ENCODE data around the gene COL18A1.

COL18A1 gene

DNA sequence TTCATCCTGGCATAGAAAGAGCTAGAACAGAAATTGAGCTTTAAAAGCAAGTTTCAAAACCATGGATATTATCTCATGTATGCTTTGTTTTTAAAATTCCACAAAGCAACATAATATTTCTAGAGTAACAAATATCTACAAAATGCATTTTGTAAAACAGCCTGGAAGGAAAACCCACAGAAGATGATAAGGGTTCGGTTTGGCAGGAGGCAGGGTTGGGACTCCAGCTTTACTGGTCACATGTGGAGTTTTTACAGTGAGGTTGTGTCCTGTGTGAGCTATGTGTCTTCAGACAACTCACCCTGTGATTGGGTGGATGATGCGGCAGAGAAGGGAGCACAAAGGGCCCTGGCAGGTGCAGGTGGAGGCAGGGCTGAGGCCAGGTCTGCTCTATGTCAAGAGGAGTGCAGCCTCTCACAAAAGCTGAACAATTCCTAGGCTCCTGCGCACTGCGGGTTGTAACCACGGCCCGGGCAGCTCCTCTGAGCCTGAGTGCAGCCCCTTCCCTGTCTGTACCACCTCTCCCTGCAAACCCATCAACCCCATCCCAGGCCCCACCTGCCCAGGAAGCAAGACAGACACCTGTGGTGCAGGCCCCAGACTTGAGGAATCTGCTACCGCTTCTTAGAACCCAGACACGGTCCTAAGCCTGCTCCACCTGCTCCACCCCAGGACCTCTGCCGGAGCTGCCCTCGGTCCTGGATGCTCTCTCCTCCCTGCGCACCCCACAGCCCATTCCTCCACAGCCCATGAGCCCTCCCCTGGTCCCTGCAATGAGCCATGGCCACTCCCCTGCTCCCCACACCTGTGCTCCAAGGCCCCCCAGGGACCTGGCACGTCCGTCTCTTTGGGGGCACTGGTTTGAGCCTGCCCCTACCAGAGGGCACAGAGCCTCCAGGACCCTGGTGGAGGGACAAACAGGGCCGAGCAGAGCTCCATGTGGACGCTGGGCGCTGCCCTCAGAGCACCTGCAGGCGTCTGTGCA is 2.8 kb upstream of the COL18A1 start:
- no peak for DNase-seq (ENCODE audit: low read depth)

GRCh38 chr21:45403133-45403824 is 1.7 kb upstream of the COL18A1 start:
- no peak for DNase-seq (ENCODE audit: low read depth)

GRCh38 chr21:45403825-45404729 is 888 bp upstream of the COL18A1 start:
- no peak for DNase-seq (ENCODE audit: low read depth)

- no peak for DNase-seq (ENCODE audit: low read depth)
These were observed 380 bp downstream of the COL18A1 start for GRCh38 chr21:45405271-45405818.

- DNase-seq (ENCODE audit: low read depth) = no peak
These were observed 1.1 kb downstream of the COL18A1 start for GRCh38 chr21:45405819-45406762.

DNA sequence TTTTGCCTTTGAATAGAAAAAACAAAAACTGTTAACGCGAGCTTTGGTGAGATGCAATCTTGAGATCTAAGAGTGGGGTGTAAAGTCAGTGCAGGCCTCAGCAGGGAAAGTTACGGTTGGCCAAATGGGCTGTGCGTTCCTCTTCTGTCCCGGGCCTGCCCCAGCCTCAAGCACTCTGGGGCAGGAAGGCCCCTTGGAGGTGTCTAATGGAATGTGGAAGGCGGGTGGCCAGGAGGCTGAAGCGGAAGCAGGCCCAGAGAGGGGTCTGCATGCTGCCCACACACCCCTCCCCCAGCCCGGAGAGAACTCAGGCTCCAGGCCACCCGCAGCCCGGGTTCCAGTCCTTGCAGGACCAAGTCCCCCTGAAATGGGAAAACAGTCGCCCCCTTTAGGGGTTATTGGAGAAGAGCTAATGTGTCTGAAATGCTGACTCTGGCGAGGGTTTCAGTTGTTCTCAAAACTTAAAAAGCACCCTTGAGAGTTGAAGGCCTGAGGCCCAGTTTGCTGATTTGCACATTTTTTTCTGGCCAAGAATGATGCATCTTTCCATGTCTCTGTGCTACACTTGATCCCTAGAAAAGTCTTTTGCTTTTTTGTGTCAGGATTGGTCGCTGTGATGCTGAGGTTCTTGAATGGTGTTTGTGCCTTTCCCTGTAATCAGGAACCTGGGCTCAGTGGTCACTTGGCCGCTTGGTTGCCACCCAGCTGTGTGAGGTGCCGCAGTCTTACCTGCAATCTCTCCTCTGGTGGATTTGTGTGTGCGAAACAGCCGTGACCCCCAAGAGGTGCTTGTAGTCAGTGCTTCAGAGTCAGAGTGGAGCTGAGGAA is 2.0 kb downstream of the COL18A1 start:
- DNase-seq (ENCODE audit: low read depth) = no peak

DNA sequence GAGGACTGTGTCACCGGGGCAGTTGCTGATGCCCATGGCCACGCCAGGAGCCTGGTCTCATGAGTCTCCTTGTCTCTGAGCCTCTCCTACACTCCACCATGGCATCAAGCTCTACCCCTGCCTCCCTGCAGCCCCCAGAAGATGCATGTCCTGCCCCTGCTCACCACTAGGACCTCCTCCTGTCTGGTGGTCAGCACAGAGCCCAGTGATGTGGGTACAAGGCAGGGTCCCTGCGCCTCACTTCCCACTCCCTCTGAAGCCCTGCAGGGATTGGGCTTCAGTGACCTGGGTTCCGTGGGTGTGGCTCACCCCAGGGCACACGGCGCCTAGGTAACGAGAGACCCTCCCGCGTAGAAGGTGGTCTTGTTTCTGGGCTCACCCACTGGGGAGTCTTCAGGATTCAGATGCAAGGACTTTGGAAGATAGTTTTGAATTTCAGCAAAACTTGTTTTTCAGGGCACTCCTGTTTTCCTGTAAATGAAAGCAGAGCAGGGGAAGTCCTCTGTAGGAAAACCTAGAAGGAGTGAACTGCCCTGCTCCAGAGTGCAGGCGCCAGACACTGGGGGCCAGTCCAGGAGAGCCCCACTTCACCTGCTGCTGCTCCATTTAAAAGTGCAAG is 2.8 kb downstream of the COL18A1 start:
- DNase-seq (ENCODE audit: low read depth) = no peak

- no peak for DNase-seq (ENCODE audit: low read depth)
These were observed 3.4 kb downstream of the COL18A1 start for GRCh38 chr21:45408271-45408791.

DNA sequence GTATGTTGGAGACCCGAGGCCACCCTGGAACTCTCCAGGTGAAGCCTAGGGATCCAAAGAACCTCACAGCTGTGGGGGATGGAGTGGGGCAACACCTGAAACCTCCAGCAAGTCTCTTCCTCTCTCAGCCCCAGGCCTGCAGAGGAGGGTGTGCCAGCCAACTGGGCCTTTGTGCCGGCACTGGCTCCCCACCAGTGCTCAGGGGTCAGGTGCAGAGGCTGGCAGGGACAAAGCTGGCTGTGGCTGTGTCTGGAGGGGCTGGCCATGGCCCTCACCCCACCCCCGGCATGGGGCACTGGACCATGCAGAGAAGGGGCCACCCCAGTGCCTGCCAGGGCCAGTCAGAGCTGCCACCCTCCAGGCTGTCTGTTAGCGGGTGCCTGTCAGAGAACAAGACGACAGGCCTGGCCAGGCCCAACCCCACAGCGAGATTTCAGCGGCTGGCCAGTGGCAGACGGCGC is 3.9 kb downstream of the COL18A1 start:
- no peak for DNase-seq (ENCODE audit: low read depth)

DNA sequence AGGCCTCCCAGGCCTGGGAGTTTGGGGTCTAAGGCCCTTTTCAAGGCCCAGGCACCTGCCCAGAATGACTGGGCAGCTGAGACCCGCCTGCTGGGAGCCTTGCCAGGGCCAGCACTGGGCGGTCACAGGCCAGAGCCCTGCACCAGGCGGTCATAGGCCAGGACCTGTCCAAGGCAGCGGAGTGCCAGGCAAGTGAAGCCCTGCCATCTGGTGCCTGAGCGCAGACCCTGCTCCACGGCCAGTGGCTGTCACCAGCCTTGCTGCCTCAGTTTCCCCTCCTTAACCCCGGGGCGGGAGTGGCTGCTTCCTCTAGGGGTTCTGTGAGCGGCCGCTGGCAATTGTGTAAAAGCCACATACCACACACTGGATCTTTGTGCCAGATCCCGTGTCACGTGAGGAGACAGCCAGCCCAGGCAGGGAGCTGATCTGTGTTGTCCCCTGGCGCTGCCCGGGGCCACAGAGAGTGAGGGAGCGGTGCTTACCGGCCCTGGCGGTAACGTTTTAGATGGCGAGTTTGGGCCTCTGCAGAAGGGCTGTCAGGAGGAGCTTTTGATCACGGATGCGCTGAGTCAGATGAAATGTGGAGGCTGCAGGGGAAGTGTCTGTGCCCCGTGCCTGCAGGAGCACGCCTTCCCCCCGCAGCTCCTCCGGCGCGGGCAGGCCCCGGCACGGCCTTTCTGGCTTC is 4.6 kb downstream of the COL18A1 start:
- no peak for DNase-seq (ENCODE audit: low read depth)

GRCh38 chr21:45410151-45410864 is 5.3 kb downstream of the COL18A1 start:
- no peak for DNase-seq (ENCODE audit: low read depth)

DNA sequence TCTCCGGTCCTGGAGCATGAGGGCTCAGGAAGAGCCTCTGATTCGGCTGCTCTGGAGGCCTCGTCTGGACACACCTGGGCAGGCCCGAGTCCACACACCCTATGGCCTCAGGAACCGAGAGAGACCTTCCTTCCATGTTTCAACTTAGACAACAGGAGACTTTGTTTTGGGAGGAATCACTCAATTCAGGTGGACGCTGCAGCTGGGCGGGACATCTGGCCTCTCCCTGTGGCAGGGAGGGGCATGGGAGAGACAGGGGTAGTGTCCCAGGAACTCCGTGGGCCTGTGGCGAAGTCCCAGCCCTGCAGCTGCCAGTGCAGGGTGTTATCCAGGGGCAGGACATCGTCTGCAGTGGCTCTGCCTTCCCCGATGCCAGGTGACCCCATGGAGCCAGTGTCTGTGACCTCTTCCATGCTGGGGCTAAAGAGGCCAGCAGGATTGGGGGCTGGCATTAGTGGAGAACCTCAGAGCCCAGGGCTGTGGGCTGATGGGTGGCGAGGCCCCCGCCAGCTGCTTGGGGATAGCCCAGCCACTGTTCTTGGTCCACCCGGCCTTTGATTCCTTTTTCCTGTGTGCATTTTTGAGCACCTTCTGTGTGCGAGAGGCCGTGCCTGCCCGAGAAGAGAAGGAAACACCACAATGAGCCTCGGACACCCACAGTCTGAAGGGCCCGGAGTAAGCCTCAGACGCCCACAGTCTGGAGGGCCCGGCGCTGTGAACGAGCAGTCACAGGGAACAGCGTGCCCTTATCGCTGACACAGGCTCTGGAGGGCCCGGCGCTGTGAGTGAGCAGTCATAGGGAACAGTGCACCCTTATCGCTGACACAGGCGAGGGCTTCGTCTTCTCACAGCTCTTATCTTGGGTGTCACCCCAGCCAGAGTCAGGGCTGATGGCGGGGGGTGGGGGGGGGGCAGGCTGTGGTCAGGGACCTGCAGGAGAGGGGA is 6.2 kb downstream of the COL18A1 start:
- DNase-seq (ENCODE audit: low read depth) = no peak

DNA sequence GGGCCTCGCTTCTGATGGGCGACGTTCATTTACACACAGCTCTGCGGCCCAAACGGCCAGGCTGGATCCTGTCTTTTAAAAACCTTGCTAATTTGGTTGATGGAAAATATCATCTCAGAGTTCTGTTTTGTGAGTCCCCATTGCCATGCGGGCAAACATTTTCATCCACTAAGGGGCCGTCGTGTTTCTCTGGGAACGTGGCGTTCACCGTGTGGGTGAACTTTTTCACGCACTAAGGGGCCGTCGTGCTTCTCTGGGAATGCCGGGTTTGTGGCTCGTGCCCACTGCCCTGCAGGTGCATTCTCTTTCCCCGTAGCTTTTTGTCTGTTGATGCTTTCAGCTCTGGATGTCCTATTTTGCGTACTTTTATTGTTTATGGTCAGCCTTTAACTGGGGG is 6.8 kb downstream of the COL18A1 start:
- DNase-seq (ENCODE audit: low read depth) = no peak

- no peak for DNase-seq (ENCODE audit: low read depth)
These were observed 7.5 kb downstream of the COL18A1 start for GRCh38 chr21:45412491-45412890.

DNA sequence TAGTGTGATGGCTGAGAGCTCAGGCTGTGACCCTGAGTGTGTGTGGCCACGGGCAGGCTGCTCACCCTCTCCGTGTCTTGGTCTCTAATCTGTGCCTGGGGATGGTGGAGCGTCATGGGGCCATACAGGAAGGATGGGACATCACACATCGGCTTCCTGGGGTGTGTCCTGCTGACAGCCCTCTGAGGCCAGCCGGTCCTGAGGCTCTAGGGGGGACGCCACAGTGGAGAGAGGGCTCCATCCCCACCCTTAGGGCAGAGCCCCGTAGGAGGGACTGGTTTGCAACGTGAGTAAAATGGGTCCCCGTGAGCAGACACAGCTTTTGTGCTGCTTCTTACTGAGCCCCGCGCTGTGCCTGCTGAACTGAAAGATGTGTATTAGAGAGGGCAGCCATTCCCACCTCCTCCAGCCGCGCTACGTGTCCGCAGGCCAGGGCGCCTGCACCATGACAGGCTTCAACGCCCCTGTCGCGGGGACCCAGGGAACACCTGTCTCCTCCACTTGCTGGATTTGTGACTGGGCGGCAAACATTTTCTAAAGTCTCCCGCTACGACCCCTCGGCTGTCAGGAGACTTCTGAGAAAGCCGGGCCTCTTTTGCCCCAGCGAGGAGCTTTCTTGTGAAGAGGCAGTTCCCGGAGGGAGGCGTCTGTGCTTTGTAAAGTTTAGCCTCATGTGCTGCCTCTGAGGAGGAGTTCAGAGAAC is 8.1 kb downstream of the COL18A1 start:
- no peak for DNase-seq (ENCODE audit: low read depth)

DNA sequence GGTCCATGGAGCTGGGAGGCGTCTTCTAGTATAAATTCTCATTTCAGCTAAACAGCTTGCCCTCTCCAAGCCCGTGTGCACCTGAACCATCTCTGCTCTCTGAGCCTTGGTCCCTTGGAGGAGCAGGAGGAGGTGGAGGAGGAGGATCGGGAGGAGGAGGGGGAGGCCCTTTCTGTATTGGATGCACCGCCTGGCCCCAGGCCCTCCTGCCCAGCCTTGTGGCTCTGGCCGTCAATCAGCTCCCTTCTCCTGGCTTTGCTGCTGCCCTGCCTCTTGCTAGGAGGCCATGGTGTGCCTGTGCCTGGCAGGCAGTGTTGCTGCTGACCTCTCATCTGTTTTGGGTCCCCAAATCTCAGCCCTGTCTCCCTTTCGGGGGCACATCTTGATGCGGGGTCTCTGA is 9.0 kb downstream of the COL18A1 start:
- no peak for DNase-seq (ENCODE audit: low read depth)

Data from stimulated activated CD8-positive, alpha-beta memory T cell treated with anti-CD3 and anti-CD28 coated beads, Interleukin-15, amount 100 ng/mL, for 24 hours (primary cell).